Liver (tissue), 9 donors: ENCODE results near the gene CLCN7. TPM values are rescaled to one million over a fixed set of nuclear protein-coding genes. Genes with fewer than 3 reads are reported as not detected.

Source experiments
- DNase-seq: peaks from one replicate; pipeline ENCODE4 v3.0.0-alpha.2; 2017; ENCODE audit warnings: low spot score
- H3K27ac ChIP-seq, 2 donors: one replicate each; pipeline ENCODE4 v1.7.0; 2013; ENCODE audit warnings: inconsistent platforms in 2 of 2, low read length in 2 of 2, control low read depth in 1 of 2, low read depth in 1 of 2, mild to moderate bottlenecking in 1 of 2
- H3K27me3 ChIP-seq, 4 donors: one replicate each; pipeline versions ENCODE4 v1.6.1 to v1.7.0; 2013; ENCODE audit warnings: low read length in 3 of 4, inconsistent platforms in 1 of 4, mild to moderate bottlenecking in 1 of 4, moderate library complexity in 1 of 4; ENCODE audit not compliant: control insufficient read depth in 4 of 4, insufficient read depth in 4 of 4
- H3K36me3 ChIP-seq, 4 donors: one replicate each; pipeline versions ENCODE4 v1.6.1 to v1.7.0; 2013; ENCODE audit warnings: low read length in 3 of 4, mild to moderate bottlenecking in 3 of 4, low read depth in 1 of 4, moderate library complexity in 1 of 4; ENCODE audit not compliant: control insufficient read depth in 4 of 4, insufficient read depth in 3 of 4
- H3K4me1 ChIP-seq, 4 donors: one replicate each; pipeline versions ENCODE4 v1.6.1 to v1.7.0; 2013; ENCODE audit warnings: low read length in 3 of 4, mild to moderate bottlenecking in 3 of 4, moderate library complexity in 1 of 4; ENCODE audit not compliant: control insufficient read depth in 4 of 4, insufficient read depth in 4 of 4
- H3K4me3 ChIP-seq, 3 donors: one replicate each; pipeline versions ENCODE4 v1.6.1 to v1.7.0; 2013; ENCODE audit warnings: low read length in 3 of 3, control low read depth in 1 of 3, low read depth in 1 of 3, mild to moderate bottlenecking in 1 of 3
- H3K9ac ChIP-seq, 2 donors: one replicate each; pipeline ENCODE4 v1.7.0; 2013; ENCODE audit warnings: low read length in 2 of 2, mild to moderate bottlenecking in 2 of 2, moderate library complexity in 2 of 2, control low read depth in 1 of 2, low read depth in 1 of 2
- H3K9me3 ChIP-seq, 4 donors: one replicate each; pipeline versions ENCODE4 v1.6.1 to v1.7.0; 2013; ENCODE audit warnings: low read length in 3 of 4; ENCODE audit not compliant: control insufficient read depth in 4 of 4
- EGR1 ChIP-seq, 2 donors: IDR thresholded peaks; 2 replicates each; pipeline ENCODE4 v1.6.1; 2016 to 2018; ENCODE audit warnings: antibody characterized with exemption in 2 of 2, low read depth in 2 of 2
- FOXA1 ChIP-seq: IDR thresholded peaks from 2 replicates; pipeline ENCODE4 v1.6.1; 2016; ENCODE audit warnings: antibody characterized with exemption
- FOXA2 ChIP-seq: IDR thresholded peaks from 2 replicates; pipeline ENCODE4 v1.6.1; 2016; ENCODE audit warnings: antibody characterized with exemption
- GABPA ChIP-seq, 2 donors: IDR thresholded peaks in 1 of 2; conservative IDR thresholded peaks in 1 of 2; 2 replicates each; pipeline ENCODE4 v1.6.1; 2016; ENCODE audit warnings: antibody characterized with exemption in 2 of 2, mild to moderate bottlenecking in 1 of 2, moderate library complexity in 1 of 2
- HNF4A ChIP-seq, 2 donors: conservative IDR thresholded peaks; 2 replicates each; pipeline ENCODE4 v1.6.1; 2016; ENCODE audit warnings: antibody characterized with exemption in 2 of 2, mild to moderate bottlenecking in 2 of 2
- HNF4G ChIP-seq: IDR thresholded peaks from 2 replicates; pipeline ENCODE4 v1.6.1; 2016; ENCODE audit warnings: antibody characterized with exemption
- JUND ChIP-seq, 2 donors: IDR thresholded peaks; 2 replicates each; pipeline ENCODE4 v1.6.1; 2016; ENCODE audit warnings: antibody characterized with exemption in 2 of 2
- NR2F2 ChIP-seq: IDR thresholded peaks from 2 replicates; pipeline ENCODE4 v1.6.1; 2016; ENCODE audit warnings: antibody characterized with exemption
- RXRA ChIP-seq, 2 donors: IDR thresholded peaks; 2 replicates each; pipeline ENCODE4 v1.6.1; 2017 to 2018; ENCODE audit warnings: antibody characterized with exemption in 2 of 2, mild to moderate bottlenecking in 1 of 2
- SP1 ChIP-seq: IDR thresholded peaks from 2 replicates; pipeline ENCODE4 v1.6.1; 2018; ENCODE audit warnings: antibody characterized with exemption, mild to moderate bottlenecking
- TAF1 ChIP-seq: conservative IDR thresholded peaks from 2 replicates; pipeline ENCODE4 v1.6.1; 2016; ENCODE audit warnings: antibody characterized with exemption, mild to moderate bottlenecking
- YY1 ChIP-seq: IDR thresholded peaks from 2 replicates; pipeline ENCODE4 v1.6.1; 2016; ENCODE audit warnings: antibody characterized with exemption, mild to moderate bottlenecking
- WGBS: extraction: QIAGEN DNeasy Blood & Tissue Kit; methylation state at CpG from one replicate; pipeline ENCODE4 v1.1.7; 2013; 5-methylcytosine and 5-hydroxymethylcytosine counted together
- polyA plus RNA-seq, 2 donors: library from polyadenylated mRNA; stranded (reverse) in 1 of 2; unstranded in 1 of 2; fragments of 200-250 nt in 1 of 2; fragments of >200 nt in 1 of 2; fragmentation: Nextera tagmentation in 1 of 2; extraction: Ambion mirVana in 1 of 2; gene quantifications; one replicate each; pipeline versions ENCODE4 v1.2.1 to v1.2.3, GENCODE V29; 2013 to 2015
- total RNA-seq, 2 donors: library from RNA; depleted of rRNA; stranded (reverse); fragments of >200 nt; gene quantifications; one replicate each; pipeline ENCODE4 v1.2.3, GENCODE V29; 2014
- TF ChIP-seq, protein P1 (sequence below): IDR thresholded peaks from 2 replicates; pipeline ENCODE4 v1.6.1; 2016; ENCODE audit warnings: antibody characterized with exemption
- TF ChIP-seq, protein P2 (sequence below): IDR thresholded peaks from 2 replicates; pipeline ENCODE4 v1.6.1; 2016; ENCODE audit warnings: antibody characterized with exemption
- TF ChIP-seq, protein P3 (sequence below): fragments of 150-350 bp; IDR thresholded peaks from 2 replicates; pipeline ENCODE4 v1.5.1; 2017; ENCODE audit warnings: improper control_type of control experiment, low read depth, low read length; ENCODE audit not compliant: missing input control
- TF ChIP-seq, protein P4 (sequence below): IDR thresholded peaks from 2 replicates; pipeline ENCODE4 v1.6.1; 2016; ENCODE audit warnings: antibody characterized with exemption
- TF ChIP-seq, protein P5 (sequence below): IDR thresholded peaks from 2 replicates; pipeline ENCODE4 v1.6.1; 2016; ENCODE audit warnings: antibody characterized with exemption, mild to moderate bottlenecking
- donor health status: healthy.
- donor health status: healthy.
- donor health status: healthy.
- donor health status: healthy.
- donor health status: healthy.

Gene CLCN7
- total and polyA plus RNA-seq, 4 donors = 13.9 to 36.2 (median 30.2) TPM

DNA sequence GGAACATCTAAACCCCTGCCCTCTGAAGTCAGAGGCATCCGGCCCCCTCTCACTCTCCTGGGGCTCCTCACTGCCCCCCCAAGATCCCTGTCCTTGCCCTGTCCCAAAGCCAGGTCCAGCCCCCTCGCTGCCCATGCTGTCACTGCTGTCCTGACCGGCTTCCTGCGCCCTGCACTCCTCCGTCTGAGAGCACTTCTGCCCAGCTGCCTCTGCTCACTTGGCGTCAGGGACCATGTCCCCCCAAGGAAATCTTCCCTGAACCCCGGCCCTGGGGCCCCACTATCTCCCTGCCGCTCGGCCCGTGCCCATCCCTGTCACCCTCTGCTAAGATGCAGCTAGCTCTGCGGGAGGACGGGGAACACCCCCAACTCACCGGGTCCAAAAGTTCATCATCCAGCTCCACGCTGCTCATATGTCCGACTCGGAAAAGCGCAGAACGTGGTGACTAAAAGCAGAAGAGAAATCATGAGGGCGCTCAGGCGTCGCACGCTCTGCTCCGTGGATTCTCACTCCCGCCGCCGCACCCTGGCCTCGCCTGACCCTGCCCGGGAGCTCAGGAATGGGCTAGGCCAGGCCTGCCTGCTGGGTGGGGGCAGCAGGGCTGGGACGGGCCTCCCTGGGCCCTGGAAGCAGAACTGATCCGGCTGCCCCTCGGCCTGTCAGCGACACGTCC, 9.8 kb downstream of the CLCN7 start:
- no peak overlapping the region for H3K9ac ChIP-seq
- H3K36me3 ChIP-seq = peaks cover 0 to 16% (median 5%) of the 10 kb centered on the region in 4 donors
- no peaks in the 10 kb centered on the region for H3K27me3 ChIP-seq
- H3K4me1 ChIP-seq = no peaks in the 10 kb centered on the region
- TF ChIP-seq YY1 = no peak
- no peak overlapping the region for H3K4me3 ChIP-seq
- H3K9me3 ChIP-seq = no peaks in the 10 kb centered on the region
- H3K27ac ChIP-seq = no peak overlapping the region
- 95% methylated on average over 33 of the region's 33 CpGs for WGBS
- DNase-seq = no peak

DNA sequence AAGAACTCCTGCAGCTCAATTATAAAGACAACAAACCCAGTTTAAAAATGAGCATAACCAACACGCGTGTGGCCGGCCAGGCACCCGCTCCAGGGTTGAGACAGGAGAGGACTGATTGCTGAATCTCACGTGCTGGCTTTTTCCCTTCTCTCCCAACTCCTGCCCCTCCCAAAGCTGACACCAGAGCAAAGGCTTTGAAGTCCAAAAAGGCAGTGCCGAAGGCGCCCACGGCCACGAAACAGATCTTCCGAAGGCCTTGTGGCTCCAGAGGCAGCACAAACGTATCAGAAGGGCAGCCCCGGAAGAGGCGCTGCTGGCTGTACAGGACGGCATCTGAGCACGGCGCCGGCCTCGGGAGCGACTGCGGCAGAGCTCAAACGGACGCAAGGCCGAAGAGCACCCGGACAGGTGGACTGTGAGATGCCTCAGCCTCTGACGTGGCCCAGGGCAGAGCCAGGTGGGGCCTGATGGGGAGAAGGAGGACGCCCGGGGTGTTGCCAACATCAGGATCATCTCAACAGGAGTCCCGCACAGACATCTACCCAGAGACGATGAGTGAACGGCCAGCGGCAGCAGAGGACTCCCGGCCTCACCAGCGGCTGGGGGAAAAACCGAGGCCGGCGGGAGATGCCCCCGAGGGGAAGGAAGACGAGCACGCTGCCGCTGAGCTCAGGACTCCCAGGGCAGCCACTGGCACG, 10.5 kb downstream of the CLCN7 start:
- H3K36me3 ChIP-seq = peaks cover 0 to 17% (median 5%) of the 10 kb centered on the region in 4 donors
- 94% methylated on average over 41 of the region's 41 CpGs for WGBS
- H3K27me3 ChIP-seq = no peaks in the 10 kb centered on the region
- TF ChIP-seq, protein P1, sequence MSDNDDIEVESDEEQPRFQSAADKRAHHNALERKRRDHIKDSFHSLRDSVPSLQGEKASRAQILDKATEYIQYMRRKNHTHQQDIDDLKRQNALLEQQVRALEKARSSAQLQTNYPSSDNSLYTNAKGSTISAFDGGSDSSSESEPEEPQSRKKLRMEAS = no peak
- TF ChIP-seq GABPA (IDR thresholded peaks at IDR 0.05 in 1 of 2, conservative IDR thresholded peaks at IDR 0.05 in 1 of 2) = no peak
- TF ChIP-seq JUND (IDR thresholded peaks at IDR 0.05) = no peak
- TF ChIP-seq, protein P2, sequence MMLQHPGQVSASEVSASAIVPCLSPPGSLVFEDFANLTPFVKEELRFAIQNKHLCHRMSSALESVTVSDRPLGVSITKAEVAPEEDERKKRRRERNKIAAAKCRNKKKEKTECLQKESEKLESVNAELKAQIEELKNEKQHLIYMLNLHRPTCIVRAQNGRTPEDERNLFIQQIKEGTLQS = no peak
- no peak for TF ChIP-seq EGR1 (IDR thresholded peaks at IDR 0.05; ENCODE audit: low read depth in 2 of 2)
- TF ChIP-seq, protein P3, sequence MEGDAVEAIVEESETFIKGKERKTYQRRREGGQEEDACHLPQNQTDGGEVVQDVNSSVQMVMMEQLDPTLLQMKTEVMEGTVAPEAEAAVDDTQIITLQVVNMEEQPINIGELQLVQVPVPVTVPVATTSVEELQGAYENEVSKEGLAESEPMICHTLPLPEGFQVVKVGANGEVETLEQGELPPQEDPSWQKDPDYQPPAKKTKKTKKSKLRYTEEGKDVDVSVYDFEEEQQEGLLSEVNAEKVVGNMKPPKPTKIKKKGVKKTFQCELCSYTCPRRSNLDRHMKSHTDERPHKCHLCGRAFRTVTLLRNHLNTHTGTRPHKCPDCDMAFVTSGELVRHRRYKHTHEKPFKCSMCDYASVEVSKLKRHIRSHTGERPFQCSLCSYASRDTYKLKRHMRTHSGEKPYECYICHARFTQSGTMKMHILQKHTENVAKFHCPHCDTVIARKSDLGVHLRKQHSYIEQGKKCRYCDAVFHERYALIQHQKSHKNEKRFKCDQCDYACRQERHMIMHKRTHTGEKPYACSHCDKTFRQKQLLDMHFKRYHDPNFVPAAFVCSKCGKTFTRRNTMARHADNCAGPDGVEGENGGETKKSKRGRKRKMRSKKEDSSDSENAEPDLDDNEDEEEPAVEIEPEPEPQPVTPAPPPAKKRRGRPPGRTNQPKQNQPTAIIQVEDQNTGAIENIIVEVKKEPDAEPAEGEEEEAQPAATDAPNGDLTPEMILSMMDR = no peak
- no peak for TF ChIP-seq FOXA1
- no peak for TF ChIP-seq SP1
- TF ChIP-seq RXRA (IDR thresholded peaks at IDR 0.05) = no peak
- TF ChIP-seq, protein P4, sequence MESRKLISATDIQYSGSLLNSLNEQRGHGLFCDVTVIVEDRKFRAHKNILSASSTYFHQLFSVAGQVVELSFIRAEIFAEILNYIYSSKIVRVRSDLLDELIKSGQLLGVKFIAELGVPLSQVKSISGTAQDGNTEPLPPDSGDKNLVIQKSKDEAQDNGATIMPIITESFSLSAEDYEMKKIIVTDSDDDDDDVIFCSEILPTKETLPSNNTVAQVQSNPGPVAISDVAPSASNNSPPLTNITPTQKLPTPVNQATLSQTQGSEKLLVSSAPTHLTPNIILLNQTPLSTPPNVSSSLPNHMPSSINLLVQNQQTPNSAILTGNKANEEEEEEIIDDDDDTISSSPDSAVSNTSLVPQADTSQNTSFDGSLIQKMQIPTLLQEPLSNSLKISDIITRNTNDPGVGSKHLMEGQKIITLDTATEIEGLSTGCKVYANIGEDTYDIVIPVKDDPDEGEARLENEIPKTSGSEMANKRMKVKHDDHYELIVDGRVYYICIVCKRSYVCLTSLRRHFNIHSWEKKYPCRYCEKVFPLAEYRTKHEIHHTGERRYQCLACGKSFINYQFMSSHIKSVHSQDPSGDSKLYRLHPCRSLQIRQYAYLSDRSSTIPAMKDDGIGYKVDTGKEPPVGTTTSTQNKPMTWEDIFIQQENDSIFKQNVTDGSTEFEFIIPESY = no peak
- TF ChIP-seq TAF1 = no peak
- TF ChIP-seq HNF4G = no peak
- TF ChIP-seq FOXA2 = no peak
- no peak for TF ChIP-seq YY1
- TF ChIP-seq, protein P5, sequence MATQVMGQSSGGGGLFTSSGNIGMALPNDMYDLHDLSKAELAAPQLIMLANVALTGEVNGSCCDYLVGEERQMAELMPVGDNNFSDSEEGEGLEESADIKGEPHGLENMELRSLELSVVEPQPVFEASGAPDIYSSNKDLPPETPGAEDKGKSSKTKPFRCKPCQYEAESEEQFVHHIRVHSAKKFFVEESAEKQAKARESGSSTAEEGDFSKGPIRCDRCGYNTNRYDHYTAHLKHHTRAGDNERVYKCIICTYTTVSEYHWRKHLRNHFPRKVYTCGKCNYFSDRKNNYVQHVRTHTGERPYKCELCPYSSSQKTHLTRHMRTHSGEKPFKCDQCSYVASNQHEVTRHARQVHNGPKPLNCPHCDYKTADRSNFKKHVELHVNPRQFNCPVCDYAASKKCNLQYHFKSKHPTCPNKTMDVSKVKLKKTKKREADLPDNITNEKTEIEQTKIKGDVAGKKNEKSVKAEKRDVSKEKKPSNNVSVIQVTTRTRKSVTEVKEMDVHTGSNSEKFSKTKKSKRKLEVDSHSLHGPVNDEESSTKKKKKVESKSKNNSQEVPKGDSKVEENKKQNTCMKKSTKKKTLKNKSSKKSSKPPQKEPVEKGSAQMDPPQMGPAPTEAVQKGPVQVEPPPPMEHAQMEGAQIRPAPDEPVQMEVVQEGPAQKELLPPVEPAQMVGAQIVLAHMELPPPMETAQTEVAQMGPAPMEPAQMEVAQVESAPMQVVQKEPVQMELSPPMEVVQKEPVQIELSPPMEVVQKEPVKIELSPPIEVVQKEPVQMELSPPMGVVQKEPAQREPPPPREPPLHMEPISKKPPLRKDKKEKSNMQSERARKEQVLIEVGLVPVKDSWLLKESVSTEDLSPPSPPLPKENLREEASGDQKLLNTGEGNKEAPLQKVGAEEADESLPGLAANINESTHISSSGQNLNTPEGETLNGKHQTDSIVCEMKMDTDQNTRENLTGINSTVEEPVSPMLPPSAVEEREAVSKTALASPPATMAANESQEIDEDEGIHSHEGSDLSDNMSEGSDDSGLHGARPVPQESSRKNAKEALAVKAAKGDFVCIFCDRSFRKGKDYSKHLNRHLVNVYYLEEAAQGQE = no peak
- TF ChIP-seq HNF4A (conservative IDR thresholded peaks at IDR 0.05) = no peak
- TF ChIP-seq NR2F2 = no peak
- no peaks in the 10 kb centered on the region for H3K9me3 ChIP-seq
- no peak overlapping the region for H3K4me3 ChIP-seq
- no peak overlapping the region for H3K9ac ChIP-seq
- DNase-seq = no peak
- no peak overlapping the region for H3K27ac ChIP-seq
- H3K4me1 ChIP-seq = no peaks in the 10 kb centered on the region
